GM12878 (cell line): ENCODE results near the gene CACNA1G. TPM values are rescaled to one million over a fixed set of nuclear protein-coding genes. Genes with fewer than 3 reads are reported as not detected.

Experiments used
- ATAC-seq: fragments of 200-7000 bp; cut with Tn5 transposase; 3 replicates; pipeline ENCODE4 v1.9.1; 2020; ENCODE audit warnings: mild to moderate bottlenecking, moderate library complexity
- BruUV-seq: library from RNA; stranded (reverse); fragments of 400-500 nt; replicated peaks from 2 replicates; lab custom pipeline; 2021; lab: Mats Ljungman, UMichigan
- CTCF ChIA-PET: fragments of 300-600 bp; sonication (Branson Sonifier 250); formaldehyde crosslinking; extraction: SDS; loops from one replicate; lab custom pipeline; 2021; ENCODE audit warnings: inconsistent platforms; lab: Yijun Ruan, JAX
- POLR2A ChIA-PET: fragments of 350-600 bp; formaldehyde crosslinking; extraction: SDS; loops from one replicate; lab custom pipeline; 2021; ENCODE audit warnings: inconsistent platforms; lab: Charles Lee
- RAD21 ChIA-PET: fragments of 300-600 bp; sonication (Branson Sonifier 250); formaldehyde crosslinking; loops from one replicate; lab custom pipeline; 2023; ENCODE audit warnings: antibody characterized with exemption; ENCODE audit not compliant: unreplicated experiment; lab: Charles Lee
- SMC1A ChIA-PET: fragments of 300-600 bp; sonication (Branson Sonifier 250); formaldehyde crosslinking; loops from one replicate; lab custom pipeline; 2023; ENCODE audit not compliant: unreplicated experiment, uncharacterized antibody; lab: Charles Lee
- DNase-seq: peaks from one replicate; pipeline ENCODE4 v3.0.0-alpha.2; 2011; ENCODE audit warnings: low read depth, low spot score
- FAIRE-seq: peaks from 3 replicates; lab custom pipeline; 2011; peaks lifted over from hg19 to GRCh38; lab: Jason Lieb, UNC
- H2AFZ ChIP-seq: 2 replicates; pipeline ENCODE4 v1.6.0; 2011; ENCODE audit warnings: low read depth, low read length, control low read depth; ENCODE audit not compliant: control insufficient read depth
- H3K27ac ChIP-seq: 2 replicates; pipeline ENCODE4 v1.5.1; 2011; ENCODE audit warnings: control low read depth; ENCODE audit not compliant: control insufficient read depth, insufficient read depth
- H3K27me3 ChIP-seq, 2 experiments: replicated peaks in 1 of 2; 2 replicates each; pipeline versions ENCODE4 v1.6.0 to v1.6.1; 2011; ENCODE audit warnings: low read length in 1 of 2; ENCODE audit not compliant: control insufficient read depth in 2 of 2, insufficient read depth in 2 of 2
- H3K36me3 ChIP-seq, 2 experiments: 2 replicates each; pipeline ENCODE4 v1.5.1; 2011; ENCODE audit warnings: low read length in 1 of 2; ENCODE audit not compliant: control insufficient read depth in 2 of 2, insufficient read depth in 2 of 2
- H3K4me1 ChIP-seq: 2 replicates; pipeline ENCODE4 v1.6.1; 2011; ENCODE audit warnings: mild to moderate bottlenecking, low read length, moderate library complexity, mixed read lengths; ENCODE audit not compliant: control insufficient read depth, insufficient read depth
- H3K4me2 ChIP-seq: 2 replicates; pipeline ENCODE4 v1.6.0; 2011; ENCODE audit warnings: control low read depth; ENCODE audit not compliant: control insufficient read depth, insufficient read depth
- H3K4me3 ChIP-seq: fragments of 200-600 bp; sonication (generic); 2 replicates; pipeline ENCODE4 v1.5.1; 2016
- H3K79me2 ChIP-seq: 2 replicates; pipeline ENCODE4 v1.6.0; 2011; ENCODE audit warnings: low read length; ENCODE audit not compliant: control insufficient read depth, insufficient read depth
- H3K9ac ChIP-seq: 2 replicates; pipeline ENCODE4 v1.8.0; 2011; ENCODE audit warnings: low read length, control low read depth, mixed read lengths; ENCODE audit not compliant: control insufficient read depth, insufficient read depth
- H3K9me3 ChIP-seq: replicated peaks from 3 replicates; pipeline ENCODE4 v1.5.1; 2011; ENCODE audit warnings: mild to moderate bottlenecking, low read length; ENCODE audit not compliant: control insufficient read depth, insufficient read depth
- H4K20me1 ChIP-seq: 2 replicates; pipeline ENCODE4 v1.6.0; 2011; ENCODE audit not compliant: control insufficient read depth, insufficient read depth
- ASH2L ChIP-seq: fragments of 300-600, 200-600 bp; sonication (generic); IDR thresholded peaks from 2 replicates; pipeline ENCODE4 v1.6.1; 2017; ENCODE audit warnings: low read depth, mild to moderate bottlenecking, borderline replicate concordance
- CBFB ChIP-seq: IDR thresholded peaks from 2 replicates; pipeline ENCODE4 v1.6.1; 2016; ENCODE audit warnings: antibody characterized with exemption, low read depth
- HCFC1 ChIP-seq: fragments of 150-350 bp; IDR thresholded peaks from 2 replicates; pipeline ENCODE4 v1.6.1; 2014; ENCODE audit warnings: low read length
- HDAC2 ChIP-seq: fragments of 200-600 bp; sonication (generic); IDR thresholded peaks from 2 replicates; pipeline ENCODE4 v1.6.1; 2017
- JUNB ChIP-seq: IDR thresholded peaks from 2 replicates; pipeline ENCODE4 v1.6.1; 2016; ENCODE audit warnings: antibody characterized with exemption, mild to moderate bottlenecking
- NBN ChIP-seq: fragments of 450-650 bp; IDR thresholded peaks from 2 replicates; pipeline ENCODE4 v1.6.1; 2016
- NRF1 ChIP-seq: conservative IDR thresholded peaks from 2 replicates; pipeline ENCODE4 v1.6.1; 2011; ENCODE audit warnings: mild to moderate bottlenecking, low read depth, low read length, improper control_type of control experiment
- RAD51 ChIP-seq: fragments of 450-650 bp; IDR thresholded peaks from 2 replicates; pipeline ENCODE4 v1.6.1; 2016; ENCODE audit warnings: moderate library complexity, mild to moderate bottlenecking, inconsistent platforms
- RELA ChIP-seq: fragments of 450-650 bp; IDR thresholded peaks from 2 replicates; pipeline ENCODE4 v1.8.0; 2014; ENCODE audit warnings: borderline replicate concordance; ENCODE audit not compliant: partially characterized antibody
- SPI1 ChIP-seq: IDR thresholded peaks from 2 replicates; pipeline ENCODE4 v1.6.1; 2011; ENCODE audit warnings: low read depth, mild to moderate bottlenecking, low read length, moderate library complexity, borderline replicate concordance; ENCODE audit not compliant: insufficient read depth
- STAT1 ChIP-seq: fragments of 450-650 bp; conservative IDR thresholded peaks from 2 replicates; pipeline ENCODE4 v1.6.1; 2014; ENCODE audit warnings: antibody characterized with exemption, mild to moderate bottlenecking
- SUPT20H ChIP-seq: IDR thresholded peaks from 2 replicates; pipeline ENCODE4 v1.6.1; 2011; ENCODE audit warnings: low read depth, mild to moderate bottlenecking, low read length, moderate library complexity, borderline replicate concordance; ENCODE audit not compliant: control insufficient read depth
- YBX1 ChIP-seq: fragments of 450-650 bp; IDR thresholded peaks from 2 replicates; pipeline ENCODE4 v1.6.1; 2016; ENCODE audit warnings: antibody characterized with exemption
- WGBS: methylation state at CpG from one replicate; pipeline ENCODE4 v1.1.6; 2016; ENCODE audit warnings: low lambda C conversion rate; ENCODE audit not compliant: insufficient replicate concordance, insufficient coverage; ENCODE audit errors: missing lambda C conversion rate; 5-methylcytosine and 5-hydroxymethylcytosine counted together
- in situ Hi-C: fragments of 300-500 bp; cut with MboI; formaldehyde crosslinking; loops from 9 replicates; pipeline ENCODE4 v1.14.3; 2018; ENCODE audit warnings: mixed read lengths
- intact Hi-C: fragments of 100-400 bp; cut with micrococcal nuclease; formaldehyde crosslinking; loops from one replicate; pipeline ENCODE4 v1.14.2; 2022; ENCODE audit not compliant: unreplicated experiment
- polyA plus RNA-seq, 11 experiments: library from polyadenylated mRNA; depleted of rRNA in 4 of 11; unstranded in 6 of 11; stranded (reverse) in 5 of 11; fragments of >200 nt; fragmentation: Nextera tagmentation in 4 of 11; fragmentation: Illumina TruSeq in 1 of 11; extraction: Ambion mirVana in 4 of 11; extraction: Trizol in 1 of 11; gene quantifications; 1 replicate in 1 of 11; 2 replicates in 10 of 11; pipeline versions ENCODE4 v1.2.1 to v1.2.3, GENCODE V29; 2011 to 2016; ENCODE audit warnings: inconsistent platforms in 2 of 11, missing spikeins in 2 of 11, low read depth in 1 of 11
- total RNA-seq, 4 experiments: library from RNA; depleted of rRNA in 3 of 4; stranded (reverse); fragments of >200 nt in 3 of 4; fragmentation: Illumina TruSeq in 1 of 4; extraction: Trizol in 1 of 4; gene quantifications; 2 replicates each; pipeline versions ENCODE4 v1.2.1 to v1.2.3, GENCODE V29; 2013 to 2021
- TF ChIP-seq, protein P1 (sequence below): fragments of 450-650 bp; formaldehyde crosslinking; IDR thresholded peaks from 2 replicates; pipeline ENCODE4 v1.4.0; 2022; ENCODE audit warnings: mild to moderate bottlenecking, moderate library complexity

CACNA1G gene
- total and polyA plus RNA-seq, 10 of the 15 experiments (the other 5 are each of a cell fraction or from before 2014, with no cell fraction given), result 0.03 to 0.15 TPM; not detected in 8

GRCh38 chr17:50656509-50656908 is 96.0 kb downstream of the CACNA1G start:
- no peaks in the 10 kb centered on the region for H4K20me1 ChIP-seq
- no peak overlapping the region for H3K4me3 ChIP-seq
- ATAC-seq (no peak), FAIRE-seq (no peak), DNase-seq (no peak)
- ChIA-PET CTCF (no interaction called here), SMC1A (no interaction called here), POLR2A (no interaction called here), RAD21 (no interaction called here)
- intact Hi-C loops (no loop called here), in situ Hi-C loops (no loop called here)
- peaks cover 3% of the 10 kb centered on the region; the same call in 2 of the 3 replicates for H3K9me3 ChIP-seq
- 58% methylated on average over 5 of the region's 5 CpGs for WGBS
- no peaks in the 10 kb centered on the region for H3K27me3 ChIP-seq
- H2AFZ ChIP-seq, result no peak overlapping the region
- H3K27ac ChIP-seq, result no peak overlapping the region
- H3K4me1 ChIP-seq, result no peaks in the 10 kb centered on the region
- H3K79me2 ChIP-seq, result no peaks in the 10 kb centered on the region
- no TSS peak for BruUV-seq
- no peak overlapping the region for H3K9ac ChIP-seq
- no peak for TF ChIP-seq RELA
- no peak for TF ChIP-seq NRF1
- no peak for TF ChIP-seq SUPT20H
- TF ChIP-seq STAT1, result no peak
- TF ChIP-seq NBN, result no peak
- TF ChIP-seq HDAC2, result no peak
- no peak for TF ChIP-seq ASH2L
- no peak for TF ChIP-seq JUNB
- no peak for TF ChIP-seq RAD51
- no peak for TF ChIP-seq CBFB
- no peak overlapping the region for H3K4me2 ChIP-seq
- no peaks in the 10 kb centered on the region for H3K36me3 ChIP-seq

DNA sequence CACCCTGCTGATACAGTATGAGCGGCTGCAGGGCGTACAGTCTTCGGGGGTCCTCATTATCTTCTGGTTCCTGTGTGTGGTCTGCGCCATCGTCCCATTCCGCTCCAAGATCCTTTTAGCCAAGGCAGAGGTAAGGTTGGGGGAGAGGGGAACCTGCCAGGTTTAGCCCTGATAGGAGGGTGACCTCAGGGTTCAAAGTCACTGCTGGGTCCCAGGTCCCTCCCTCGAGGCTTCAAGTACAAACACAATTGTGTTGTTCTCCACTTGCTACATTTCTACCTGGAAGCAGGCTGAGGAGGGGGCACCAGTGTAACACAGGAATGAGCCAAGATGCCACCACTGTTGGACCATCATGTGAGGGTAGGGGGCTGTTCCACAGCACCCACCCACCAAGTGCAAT is 96.5 kb downstream of the CACNA1G start:
- no peak for FAIRE-seq
- Histone ChIP-seq H3K27ac (no peak overlapping the region), H3K4me2 (no peak overlapping the region), H3K9ac (no peak overlapping the region), H3K36me3 (no peaks in the 10 kb centered on the region), H3K9me3 (peaks cover 3% of the 10 kb centered on the region; the same call in 2 of the 3 replicates), H2AFZ (no peak overlapping the region), H4K20me1 (no peaks in the 10 kb centered on the region), H3K79me2 (no peaks in the 10 kb centered on the region), H3K4me3 (no peak overlapping the region), H3K4me1 (no peaks in the 10 kb centered on the region), H3K27me3 (no peaks in the 10 kb centered on the region)
- CTCF ChIA-PET, result no interaction called here
- POLR2A ChIA-PET, result no interaction called here
- RAD21 ChIA-PET, result no interaction called here
- intact Hi-C loops (no loop called here), in situ Hi-C loops (no loop called here)
- SMC1A ChIA-PET, result no interaction called here
- no TSS peak for BruUV-seq
- WGBS, result 62% methylated on average over 7 of the region's 7 CpGs
- ATAC-seq, result no peak
- no peak for DNase-seq
- TF ChIP-seq SPI1 (no peak), HCFC1 (no peak), YBX1 (no peak)
- TF ChIP-seq, protein P1, sequence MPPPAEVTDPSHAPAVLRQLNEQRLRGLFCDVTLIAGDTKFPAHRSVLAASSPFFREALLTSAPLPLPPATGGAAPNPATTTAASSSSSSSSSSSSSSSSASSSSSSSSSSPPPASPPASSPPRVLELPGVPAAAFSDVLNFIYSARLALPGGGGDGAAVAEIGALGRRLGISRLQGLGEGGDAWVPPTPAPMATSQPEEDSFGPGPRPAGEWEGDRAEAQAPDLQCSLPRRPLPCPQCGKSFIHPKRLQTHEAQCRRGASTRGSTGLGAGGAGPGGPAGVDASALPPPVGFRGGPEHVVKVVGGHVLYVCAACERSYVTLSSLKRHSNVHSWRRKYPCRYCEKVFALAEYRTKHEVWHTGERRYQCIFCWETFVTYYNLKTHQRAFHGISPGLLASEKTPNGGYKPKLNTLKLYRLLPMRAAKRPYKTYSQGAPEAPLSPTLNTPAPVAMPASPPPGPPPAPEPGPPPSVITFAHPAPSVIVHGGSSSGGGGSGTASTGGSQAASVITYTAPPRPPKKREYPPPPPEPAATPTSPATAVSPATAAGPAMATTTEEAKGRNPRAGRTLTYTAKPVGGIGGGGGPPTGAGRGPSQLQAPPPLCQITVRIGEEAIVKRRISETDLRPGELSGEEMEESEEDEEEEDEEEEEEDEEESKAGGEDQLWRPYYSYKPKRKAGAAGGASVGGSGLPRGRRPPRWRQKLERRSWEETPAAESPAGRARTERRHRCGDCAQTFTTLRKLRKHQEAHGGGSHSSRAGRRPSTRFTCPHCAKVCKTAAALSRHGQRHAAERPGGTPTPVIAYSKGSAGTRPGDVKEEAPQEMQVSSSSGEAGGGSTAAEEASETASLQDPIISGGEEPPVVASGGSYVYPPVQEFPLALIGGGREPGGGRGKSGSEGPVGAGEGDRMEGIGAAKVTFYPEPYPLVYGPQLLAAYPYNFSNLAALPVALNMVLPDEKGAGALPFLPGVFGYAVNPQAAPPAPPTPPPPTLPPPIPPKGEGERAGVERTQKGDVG, result no peak
